Hepatocyte (in vitro differentiated cells): Measurements from ENCODE around the gene PLEKHD1. TPM values are rescaled to one million over a fixed set of nuclear protein-coding genes. Genes with fewer than 3 reads are reported as not detected.

ENCODE experiments used
- DNase-seq: peaks from one replicate; pipeline ENCODE4 v3.0.0-alpha.2; 2016; ENCODE audit warnings: low spot score
- H2AFZ ChIP-seq: fragments of 200-600 bp; sonication (generic); 2 replicates; pipeline ENCODE4 v1.6.0; 2016; ENCODE audit warnings: antibody characterized with exemption, mild to moderate bottlenecking
- H3K27ac ChIP-seq: fragments of 200-600 bp; sonication (generic); 2 replicates; pipeline ENCODE4 v1.5.1; 2016; ENCODE audit warnings: mild to moderate bottlenecking
- H3K27me3 ChIP-seq: fragments of 200-600 bp; sonication (generic); 2 replicates; pipeline ENCODE4 v1.6.1; 2016
- H3K36me3 ChIP-seq: fragments of 200-600 bp; sonication (generic); replicated peaks from 2 replicates; pipeline ENCODE4 v1.5.1; 2016; ENCODE audit warnings: low read depth; ENCODE audit not compliant: insufficient read depth
- H3K4me1 ChIP-seq: fragments of 200-600 bp; sonication (generic); 2 replicates; pipeline ENCODE4 v1.5.1; 2016; ENCODE audit warnings: mild to moderate bottlenecking, moderate library complexity; ENCODE audit not compliant: insufficient read depth
- H3K4me2 ChIP-seq: fragments of 200-600 bp; sonication (generic); 2 replicates; pipeline ENCODE4 v1.6.0; 2016
- H3K4me3 ChIP-seq: fragments of 200-600 bp; sonication (generic); 2 replicates; pipeline ENCODE4 v1.5.1; 2016; ENCODE audit warnings: mild to moderate bottlenecking
- H3K79me2 ChIP-seq: fragments of 200-600 bp; sonication (generic); 2 replicates; pipeline ENCODE4 v1.6.0; 2017; ENCODE audit warnings: mild to moderate bottlenecking
- H3K9me2 ChIP-seq: fragments of 200-600 bp; sonication (generic); replicated peaks from 2 replicates; pipeline ENCODE4 v1.6.0; 2017; ENCODE audit warnings: mild to moderate bottlenecking; ENCODE audit not compliant: insufficient read depth
- H3K9me3 ChIP-seq: fragments of 200-600 bp; sonication (generic); 2 replicates; pipeline ENCODE4 v1.5.1; 2016; ENCODE audit warnings: low read depth, mild to moderate bottlenecking
- H4K20me1 ChIP-seq: fragments of 200-600 bp; sonication (generic); 2 replicates; pipeline ENCODE4 v1.6.0; 2016; ENCODE audit warnings: mild to moderate bottlenecking; ENCODE audit not compliant: insufficient read depth, poor library complexity, severe bottlenecking
- EZH2 ChIP-seq: fragments of 200-600 bp; sonication (generic); IDR thresholded peaks from 2 replicates; pipeline ENCODE4 v1.6.1; 2016; ENCODE audit warnings: antibody characterized with exemption, mild to moderate bottlenecking, borderline replicate concordance
- EZH2phosphoT487 ChIP-seq: fragments of 200-600 bp; sonication (generic); IDR thresholded peaks from one replicate; pipeline ENCODE4 v1.6.1; 2018; ENCODE audit warnings: antibody characterized with exemption, mild to moderate bottlenecking, low read depth, moderate library complexity; ENCODE audit not compliant: unreplicated experiment, severe bottlenecking
- WGBS: methylation state at CpG from one replicate; pipeline ENCODE4 v1.1.6; 2016; ENCODE audit warnings: low lambda C conversion rate; ENCODE audit errors: missing lambda C conversion rate; 5-methylcytosine and 5-hydroxymethylcytosine counted together
- polyA plus RNA-seq: library from polyadenylated mRNA; unstranded; fragments of >200 nt; fragmentation: Nextera tagmentation; extraction: Ambion mirVana; gene quantifications from 2 replicates; pipeline ENCODE4 v1.2.1, GENCODE V29; 2016
- total RNA-seq: library from RNA; depleted of rRNA; stranded (reverse); fragments of >200 nt; gene quantifications from 2 replicates; pipeline ENCODE4 v1.2.3, GENCODE V29; 2014
- TF ChIP-seq, protein P1 (sequence below): fragments of 200-600 bp; sonication (generic); IDR thresholded peaks from 2 replicates; pipeline ENCODE4 v1.5.1; 2016; ENCODE audit warnings: antibody characterized with exemption, mild to moderate bottlenecking; ENCODE audit not compliant: poor library complexity

The PLEKHD1 gene
- total and polyA plus RNA-seq, 2 experiments from 2014 or later: not detected

DNA sequence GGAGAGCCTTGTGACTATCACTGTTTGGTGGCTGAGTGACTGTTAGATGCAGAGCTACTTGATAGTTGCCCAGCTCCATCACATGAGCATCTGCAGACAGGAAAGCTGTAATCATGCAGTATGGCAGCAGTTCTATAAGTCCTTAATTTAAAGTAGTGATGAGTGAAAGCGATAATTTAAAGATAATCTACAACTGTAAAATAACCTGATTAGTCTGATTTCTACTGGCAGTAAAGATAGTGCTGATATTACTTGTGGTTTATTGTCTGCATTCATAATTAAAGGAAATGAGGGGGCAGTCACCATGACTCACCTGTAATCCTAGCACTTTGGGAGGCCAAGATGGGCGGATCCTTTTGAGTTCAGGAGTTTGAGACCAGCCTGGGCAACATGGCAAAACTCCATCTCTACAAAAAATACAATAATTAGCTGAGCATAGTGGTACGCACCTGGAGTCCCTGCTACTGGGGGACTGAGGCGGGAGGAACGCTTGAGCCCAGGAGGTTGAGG, 41.2 kb upstream of the PLEKHD1 start:
- Histone ChIP-seq H4K20me1 (no peaks in the 10 kb centered on the region), H3K9me3 (no peaks in the 10 kb centered on the region), H3K27me3 (no peaks in the 10 kb centered on the region), H3K4me2 (no peak overlapping the region), H2AFZ (no peak overlapping the region), H3K4me3 (no peak overlapping the region), H3K36me3 (no peaks in the 10 kb centered on the region), H3K9me2 (no peaks in the 10 kb centered on the region), H3K79me2 (peaks cover 21% of the 10 kb centered on the region), H3K4me1 (no peaks in the 10 kb centered on the region), H3K27ac (no peak overlapping the region)
- no peak for DNase-seq
- 97% methylated on average over 5 of the region's 5 CpGs for WGBS
- TF ChIP-seq EZH2phosphoT487: no peak
- TF ChIP-seq EZH2: no peak
- TF ChIP-seq, protein P1, sequence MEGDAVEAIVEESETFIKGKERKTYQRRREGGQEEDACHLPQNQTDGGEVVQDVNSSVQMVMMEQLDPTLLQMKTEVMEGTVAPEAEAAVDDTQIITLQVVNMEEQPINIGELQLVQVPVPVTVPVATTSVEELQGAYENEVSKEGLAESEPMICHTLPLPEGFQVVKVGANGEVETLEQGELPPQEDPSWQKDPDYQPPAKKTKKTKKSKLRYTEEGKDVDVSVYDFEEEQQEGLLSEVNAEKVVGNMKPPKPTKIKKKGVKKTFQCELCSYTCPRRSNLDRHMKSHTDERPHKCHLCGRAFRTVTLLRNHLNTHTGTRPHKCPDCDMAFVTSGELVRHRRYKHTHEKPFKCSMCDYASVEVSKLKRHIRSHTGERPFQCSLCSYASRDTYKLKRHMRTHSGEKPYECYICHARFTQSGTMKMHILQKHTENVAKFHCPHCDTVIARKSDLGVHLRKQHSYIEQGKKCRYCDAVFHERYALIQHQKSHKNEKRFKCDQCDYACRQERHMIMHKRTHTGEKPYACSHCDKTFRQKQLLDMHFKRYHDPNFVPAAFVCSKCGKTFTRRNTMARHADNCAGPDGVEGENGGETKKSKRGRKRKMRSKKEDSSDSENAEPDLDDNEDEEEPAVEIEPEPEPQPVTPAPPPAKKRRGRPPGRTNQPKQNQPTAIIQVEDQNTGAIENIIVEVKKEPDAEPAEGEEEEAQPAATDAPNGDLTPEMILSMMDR: no peak

DNA sequence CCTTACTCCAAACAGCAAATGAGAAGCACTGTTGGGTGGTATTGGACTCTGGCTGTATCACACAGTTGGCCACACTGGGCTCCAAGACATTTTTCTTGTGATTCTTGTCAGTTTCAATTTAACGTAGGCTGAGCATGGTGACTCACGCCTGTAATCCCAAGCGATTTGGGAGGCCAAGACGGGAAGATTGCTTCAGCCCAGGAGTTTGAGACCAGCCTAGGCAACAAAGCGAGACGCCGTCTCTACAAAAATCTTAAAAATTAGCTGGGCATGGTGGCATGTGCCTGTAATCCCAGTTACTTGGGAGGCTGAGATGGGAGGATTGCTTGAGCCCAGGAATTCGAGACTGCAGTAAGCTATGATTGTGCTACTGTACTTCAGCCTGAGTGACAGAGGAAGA, 35.3 kb upstream of the PLEKHD1 start:
- no peak overlapping the region for H3K27ac ChIP-seq
- TF ChIP-seq, protein P1: no peak
- TF ChIP-seq EZH2phosphoT487 (no peak), EZH2 (no peak)
- H3K9me3 ChIP-seq: no peaks in the 10 kb centered on the region
- no peak overlapping the region for H2AFZ ChIP-seq
- H3K27me3 ChIP-seq: no peaks in the 10 kb centered on the region
- peaks cover 4% of the 10 kb centered on the region for H3K79me2 ChIP-seq
- 92% methylated on average over 8 of the region's 8 CpGs for WGBS
- no peaks in the 10 kb centered on the region for H3K4me1 ChIP-seq
- no peaks in the 10 kb centered on the region for H3K36me3 ChIP-seq
- H3K9me2 ChIP-seq: no peaks in the 10 kb centered on the region
- no peak overlapping the region for H3K4me2 ChIP-seq
- H4K20me1 ChIP-seq: peaks cover 3% of the 10 kb centered on the region
- H3K4me3 ChIP-seq: no peak overlapping the region
- DNase-seq: no peak

DNA sequence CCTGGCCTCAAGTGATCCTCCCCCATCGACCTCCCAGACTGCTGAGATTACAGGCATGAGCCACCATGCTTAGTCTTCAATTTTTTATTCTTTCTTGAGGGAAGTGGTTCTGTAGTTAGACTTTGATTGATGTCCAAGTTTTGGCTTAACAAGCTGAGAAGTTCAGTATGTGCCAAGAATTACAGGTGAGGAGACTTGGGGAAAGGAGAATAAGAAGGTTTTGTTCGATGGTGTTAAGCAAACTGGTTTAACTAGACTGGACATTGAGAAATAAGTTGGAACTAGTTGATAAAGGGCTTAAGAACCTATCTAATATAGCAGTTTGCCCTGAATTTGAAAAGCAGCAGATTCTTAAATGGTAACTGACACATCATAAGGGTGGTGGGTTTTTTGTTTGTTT, 32.6 kb upstream of the PLEKHD1 start:
- Histone ChIP-seq H3K4me2 (no peak overlapping the region), H3K4me1 (no peaks in the 10 kb centered on the region)

More for the DNA sequence above, 32.6 kb upstream of the PLEKHD1 start:
- Histone ChIP-seq H4K20me1 (peaks cover 3% of the 10 kb centered on the region), H3K4me3 (no peak overlapping the region), H2AFZ (no peak overlapping the region), H3K27ac (no peak overlapping the region), H3K27me3 (no peaks in the 10 kb centered on the region), H3K36me3 (no peaks in the 10 kb centered on the region), H3K9me3 (no peaks in the 10 kb centered on the region), H3K9me2 (no peaks in the 10 kb centered on the region), H3K79me2 (no peaks in the 10 kb centered on the region)
- no peak for DNase-seq
- TF ChIP-seq EZH2 (no peak), EZH2phosphoT487 (no peak)
- TF ChIP-seq, protein P1: no peak
- 93% methylated on average over 2 of the region's 2 CpGs for WGBS
